HL-60 (cell line): ENCODE data around the gene DHX29.

ENCODE experiments used
- DNase-seq, 2 experiments: peaks; one replicate each; pipeline ENCODE4 v3.0.0-alpha.2; 2010 to 2020; ENCODE audit warnings: low read depth in 1 of 2, low spot score in 1 of 2
- H3K27ac ChIP-seq: fragments of 250-450 bp; sonication (Bioruptor Pico); replicated peaks from 2 replicates; pipeline ENCODE4 v1.5.1; 2020; ENCODE audit warnings: mild to moderate bottlenecking, moderate library complexity
- H3K27me3 ChIP-seq: fragments of 250-450 bp; sonication (Bioruptor Pico); 2 replicates; pipeline ENCODE4 v1.5.1; 2021; ENCODE audit warnings: mild to moderate bottlenecking, moderate library complexity; ENCODE audit not compliant: insufficient read depth, poor library complexity, severe bottlenecking
- H3K4me3 ChIP-seq: replicated peaks from 2 replicates; pipeline ENCODE4 v1.5.1; 2011; ENCODE audit warnings: mild to moderate bottlenecking, control low read depth, low read length; ENCODE audit not compliant: insufficient read depth
- GABPA ChIP-seq: IDR thresholded peaks from 2 replicates; pipeline ENCODE4 v1.6.1; 2012; ENCODE audit warnings: low read depth
- POLR2AphosphoS5 ChIP-seq: IDR thresholded peaks from 2 replicates; pipeline ENCODE4 v1.6.1; 2012; ENCODE audit warnings: low read depth
- REST ChIP-seq: IDR thresholded peaks from 2 replicates; pipeline ENCODE4 v1.6.1; 2012; ENCODE audit warnings: low read depth; ENCODE audit not compliant: insufficient replicate concordance
- SPI1 ChIP-seq: IDR thresholded peaks from 2 replicates; pipeline ENCODE4 v1.6.1; 2012; ENCODE audit warnings: low read depth, mild to moderate bottlenecking, borderline replicate concordance
- TF ChIP-seq, protein P1 (sequence below): IDR thresholded peaks from one replicate; pipeline ENCODE4 v1.5.1; 2011; ENCODE audit warnings: low read length, control low read depth, inconsistent platforms; ENCODE audit not compliant: insufficient read depth

The DHX29 gene

DNA sequence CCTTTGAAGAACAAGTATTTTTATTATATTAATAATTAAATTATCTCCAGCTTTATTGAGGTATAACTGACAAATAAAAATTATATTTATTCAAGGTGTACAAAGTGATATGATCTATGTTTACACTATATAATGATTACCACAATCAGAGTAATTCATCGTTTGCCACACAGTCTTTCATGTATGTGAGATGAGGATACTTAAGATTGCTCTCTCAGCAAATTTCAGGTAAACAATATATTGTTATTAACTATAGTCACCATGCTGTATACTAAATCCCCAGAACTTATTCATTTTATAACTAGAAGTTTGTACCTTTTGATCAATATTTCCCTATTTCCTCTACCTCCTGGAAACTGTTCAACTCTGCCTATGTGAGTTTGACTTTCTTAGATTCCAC is 57.4 kb downstream of the DHX29 start:
- Histone ChIP-seq H3K27me3 (no peaks in the 10 kb centered on the region), H3K4me3 (no peak overlapping the region), H3K27ac (no peak overlapping the region)
- no peak for DNase-seq
- TF ChIP-seq REST = no peak
- TF ChIP-seq SPI1 = no peak
- TF ChIP-seq, protein P1, sequence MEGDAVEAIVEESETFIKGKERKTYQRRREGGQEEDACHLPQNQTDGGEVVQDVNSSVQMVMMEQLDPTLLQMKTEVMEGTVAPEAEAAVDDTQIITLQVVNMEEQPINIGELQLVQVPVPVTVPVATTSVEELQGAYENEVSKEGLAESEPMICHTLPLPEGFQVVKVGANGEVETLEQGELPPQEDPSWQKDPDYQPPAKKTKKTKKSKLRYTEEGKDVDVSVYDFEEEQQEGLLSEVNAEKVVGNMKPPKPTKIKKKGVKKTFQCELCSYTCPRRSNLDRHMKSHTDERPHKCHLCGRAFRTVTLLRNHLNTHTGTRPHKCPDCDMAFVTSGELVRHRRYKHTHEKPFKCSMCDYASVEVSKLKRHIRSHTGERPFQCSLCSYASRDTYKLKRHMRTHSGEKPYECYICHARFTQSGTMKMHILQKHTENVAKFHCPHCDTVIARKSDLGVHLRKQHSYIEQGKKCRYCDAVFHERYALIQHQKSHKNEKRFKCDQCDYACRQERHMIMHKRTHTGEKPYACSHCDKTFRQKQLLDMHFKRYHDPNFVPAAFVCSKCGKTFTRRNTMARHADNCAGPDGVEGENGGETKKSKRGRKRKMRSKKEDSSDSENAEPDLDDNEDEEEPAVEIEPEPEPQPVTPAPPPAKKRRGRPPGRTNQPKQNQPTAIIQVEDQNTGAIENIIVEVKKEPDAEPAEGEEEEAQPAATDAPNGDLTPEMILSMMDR = no peak
- no peak for TF ChIP-seq POLR2AphosphoS5
- no peak for TF ChIP-seq GABPA

GRCh38 chr5:55241746-55242145 is 65.7 kb downstream of the DHX29 start:
- TF ChIP-seq, protein P1 = no peak
- TF ChIP-seq REST (no peak), SPI1 (no peak), POLR2AphosphoS5 (no peak), GABPA (no peak)
- DNase-seq = no peak
- H3K27me3 ChIP-seq = no peaks in the 10 kb centered on the region
- no peak overlapping the region for H3K4me3 ChIP-seq
- H3K27ac ChIP-seq = no peak overlapping the region

DNA sequence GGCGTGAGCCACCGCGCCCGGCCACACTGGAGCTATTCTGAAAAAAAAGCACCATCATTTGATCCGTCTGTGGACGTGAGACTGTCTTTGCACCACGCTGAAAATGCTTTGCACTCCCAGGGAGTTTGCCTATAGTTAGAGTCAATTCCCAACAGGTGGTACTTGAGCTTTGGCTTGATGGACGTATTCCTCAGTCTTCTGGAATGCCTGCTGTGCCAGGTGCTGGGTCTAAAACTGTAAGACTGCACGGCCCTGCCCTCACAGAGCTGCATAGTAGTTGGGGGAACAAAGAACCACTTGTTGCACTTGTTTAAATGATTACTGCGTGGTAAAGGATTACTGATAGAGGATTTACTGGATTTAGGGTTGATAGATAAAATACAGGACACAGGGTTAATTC is 70.7 kb downstream of the DHX29 start:
- H3K4me3 ChIP-seq = no peak overlapping the region
- peaks cover 12% of the 10 kb centered on the region for H3K27me3 ChIP-seq
- no peak for TF ChIP-seq GABPA
- no peak for TF ChIP-seq REST
- TF ChIP-seq, protein P1 = no peak
- no peak for TF ChIP-seq SPI1
- TF ChIP-seq POLR2AphosphoS5 = no peak
- no peak overlapping the region for H3K27ac ChIP-seq
- DNase-seq = no peak
